Measurements from ENCODE around the gene OR6S1.
A peak's percentile ranks its signal among the peaks of the same experiment; 100 is the strongest.

Gene OR6S1, protein sequence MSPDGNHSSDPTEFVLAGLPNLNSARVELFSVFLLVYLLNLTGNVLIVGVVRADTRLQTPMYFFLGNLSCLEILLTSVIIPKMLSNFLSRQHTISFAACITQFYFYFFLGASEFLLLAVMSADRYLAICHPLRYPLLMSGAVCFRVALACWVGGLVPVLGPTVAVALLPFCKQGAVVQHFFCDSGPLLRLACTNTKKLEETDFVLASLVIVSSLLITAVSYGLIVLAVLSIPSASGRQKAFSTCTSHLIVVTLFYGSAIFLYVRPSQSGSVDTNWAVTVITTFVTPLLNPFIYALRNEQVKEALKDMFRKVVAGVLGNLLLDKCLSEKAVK

DNA sequence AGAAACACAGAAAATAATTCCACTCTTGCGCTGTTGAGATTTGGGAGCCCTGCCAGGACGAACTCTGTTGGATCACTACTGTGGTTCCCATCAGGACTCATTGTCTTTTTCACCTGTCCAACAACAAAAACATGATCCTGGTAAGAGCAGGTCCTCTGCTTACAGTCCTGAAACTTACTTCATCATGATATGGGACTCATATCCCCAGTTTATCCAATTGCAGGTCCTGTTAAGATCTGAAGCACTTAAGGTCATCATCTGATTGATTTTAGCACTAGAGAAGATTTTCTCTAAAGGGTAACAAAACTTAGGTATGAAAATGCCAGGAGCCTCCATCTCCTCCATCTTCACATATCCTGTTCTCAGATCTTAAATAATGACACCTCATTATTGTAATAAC lies at the start of gene OR6S1:
Gene OR6S1 (minus strand): TSS at position 101 of the 400 bp plus-strand sequence. CDS start 0 bp downstream, at position 101.
- DNase-seq (ENCODE audit: low read depth in 1 of 2, low spot score in 1 of 2) = no peak

DNA sequence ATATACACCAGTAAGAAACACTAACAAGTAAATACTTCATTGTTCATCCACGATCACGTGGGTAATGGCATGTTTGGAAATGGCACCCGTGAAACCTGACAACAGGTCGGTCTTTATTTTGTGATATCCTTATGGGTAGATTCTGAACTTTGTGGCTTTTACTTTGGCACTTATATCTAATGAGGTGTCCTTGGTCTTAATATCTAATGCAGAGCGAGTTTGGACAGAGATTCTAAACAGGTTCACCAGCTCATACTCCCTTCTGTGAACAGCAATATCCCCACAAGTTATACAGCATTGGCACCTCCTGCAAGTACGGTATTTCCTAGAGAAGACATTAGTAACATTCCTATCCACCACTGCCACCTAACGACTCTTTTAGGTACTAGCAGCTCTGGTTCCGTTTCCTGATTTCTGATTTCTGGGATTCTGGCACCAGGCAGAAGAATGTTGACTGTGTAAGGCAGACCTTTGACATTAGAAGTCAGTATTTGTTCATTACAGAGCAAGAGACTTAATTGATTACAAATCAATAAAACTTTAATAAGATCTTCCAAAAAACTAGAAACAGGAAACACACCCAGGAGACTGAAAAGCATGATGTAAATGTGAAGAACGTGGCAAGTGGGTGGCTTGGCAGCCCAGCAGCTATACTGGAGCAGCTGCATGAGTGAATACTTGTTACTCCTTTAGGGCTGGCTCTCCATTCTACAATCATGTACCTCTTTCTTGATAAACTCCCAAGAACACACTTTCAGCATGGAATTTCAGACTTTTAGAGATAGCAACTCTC lies 49.6 kb upstream of the OR6S1 start:
- no peak for DNase-seq (ENCODE audit: low read depth in 1 of 2, low spot score in 1 of 2)

DNA sequence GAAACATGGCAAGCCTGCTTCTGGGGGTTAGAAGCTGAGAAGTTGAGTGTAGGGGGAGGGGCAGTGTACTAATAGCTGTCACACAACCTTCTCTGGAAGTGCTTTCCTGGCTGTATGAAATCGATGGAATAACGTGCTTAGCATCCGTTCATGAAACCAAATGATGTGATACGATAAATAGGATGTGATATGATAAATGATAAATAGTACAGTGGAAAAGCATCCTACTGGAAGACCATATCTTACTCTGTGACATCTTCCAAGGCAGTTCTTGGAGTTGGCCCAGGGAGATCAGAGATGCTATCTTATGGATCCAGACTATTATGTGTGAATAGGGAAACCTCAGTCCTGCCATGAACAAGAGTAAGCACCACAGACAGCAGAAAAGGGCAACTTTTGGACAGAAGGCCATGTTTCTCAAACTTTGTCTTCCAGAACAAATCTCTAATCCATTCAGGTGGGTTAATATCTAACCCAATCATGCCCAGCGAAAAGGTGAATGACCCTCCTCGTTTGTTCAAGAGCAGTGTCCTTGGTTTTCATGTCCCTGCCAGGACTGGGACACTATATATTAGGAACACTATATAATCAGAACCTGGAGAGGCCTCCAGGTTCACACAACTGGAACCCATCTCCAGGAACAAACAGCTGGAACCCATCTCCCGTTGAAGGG lies 46.8 kb upstream of the OR6S1 start, which contains the start of gene ANG:
Gene ANG (plus strand): TSS at position 598 of the 673 bp plus-strand sequence. CDS start 4,801 bp downstream, outside the sequence.
- DNase-seq (ENCODE audit: low read depth in 1 of 2, low spot score in 1 of 2) = no peak

DNA sequence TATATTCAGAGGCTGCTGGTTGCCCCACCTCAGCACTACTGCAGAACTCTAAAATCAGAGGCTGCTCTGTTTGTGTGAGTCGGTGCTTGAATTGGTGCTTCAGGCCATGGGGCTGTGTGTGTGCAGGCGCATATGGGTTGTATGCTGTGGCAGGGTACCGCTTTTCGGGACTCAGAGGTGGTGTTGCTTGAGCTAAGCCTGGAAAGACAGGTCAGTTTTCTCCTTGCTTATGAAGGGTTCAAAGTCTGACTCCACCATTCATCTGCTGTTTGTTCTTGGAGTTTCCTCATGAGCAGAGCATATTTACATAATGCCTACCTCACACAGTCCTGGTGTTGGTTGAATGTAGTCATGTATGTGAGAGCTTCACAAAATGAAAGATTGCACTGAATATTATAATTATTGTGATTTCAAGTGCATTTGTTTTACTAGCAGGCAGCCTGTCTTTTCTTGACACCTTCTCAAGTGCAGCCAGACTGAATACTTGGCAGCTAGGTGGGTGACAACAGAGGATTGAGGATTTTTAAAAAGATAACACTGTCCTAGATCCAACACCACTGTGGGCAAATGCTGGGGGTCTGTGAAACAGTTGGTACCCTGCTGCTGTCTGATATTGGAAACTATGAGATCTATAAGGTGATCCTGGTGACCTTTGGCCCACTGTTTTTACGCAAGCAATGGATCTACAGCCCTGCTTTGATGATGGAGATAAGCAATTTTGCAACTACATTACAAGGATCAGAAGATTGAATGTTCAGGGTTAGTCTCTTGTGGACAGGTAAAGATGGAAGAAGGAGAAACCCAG lies 46.1 kb upstream of the OR6S1 start:
- DNase-seq (ENCODE audit: low read depth in 1 of 2, low spot score in 1 of 2) = no peak

DNA sequence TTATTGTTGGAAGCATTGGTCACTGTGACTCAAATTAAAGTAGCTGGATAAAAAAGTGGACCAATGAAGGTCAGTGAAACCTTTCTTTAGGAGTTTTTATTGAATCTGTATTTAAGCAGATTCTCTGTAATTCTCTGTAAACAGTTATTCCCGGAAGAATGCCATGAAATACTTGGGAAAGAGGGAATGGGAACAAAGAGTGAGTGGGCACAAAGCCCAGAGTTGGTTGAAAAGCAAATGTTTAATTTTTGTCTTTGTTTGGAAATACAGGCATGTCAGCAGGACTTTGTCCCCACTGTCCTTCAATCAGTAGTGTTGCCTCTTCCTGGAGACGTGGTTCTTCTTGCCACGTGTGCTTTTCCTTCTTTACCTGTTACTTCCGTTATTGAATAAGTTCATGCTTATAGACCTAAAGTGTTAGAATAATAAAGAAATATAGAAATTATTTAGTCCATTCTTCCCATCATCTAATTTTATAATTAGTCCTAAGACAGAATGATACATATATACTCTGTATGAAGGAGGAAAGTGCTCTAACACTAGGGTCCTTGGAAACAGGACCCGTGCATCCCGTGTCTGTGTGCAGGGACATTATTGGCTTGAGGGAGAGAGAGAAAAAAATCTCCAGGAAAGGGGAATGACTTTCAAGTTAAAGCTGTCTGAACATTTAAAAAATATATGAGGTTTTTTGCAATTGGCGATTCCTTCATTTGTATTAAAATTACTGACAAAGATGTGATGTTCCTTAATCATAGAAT lies 45.1 kb upstream of the OR6S1 start:
- DNase-seq (ENCODE audit: low read depth in 1 of 2, low spot score in 1 of 2) = no peak

DNA sequence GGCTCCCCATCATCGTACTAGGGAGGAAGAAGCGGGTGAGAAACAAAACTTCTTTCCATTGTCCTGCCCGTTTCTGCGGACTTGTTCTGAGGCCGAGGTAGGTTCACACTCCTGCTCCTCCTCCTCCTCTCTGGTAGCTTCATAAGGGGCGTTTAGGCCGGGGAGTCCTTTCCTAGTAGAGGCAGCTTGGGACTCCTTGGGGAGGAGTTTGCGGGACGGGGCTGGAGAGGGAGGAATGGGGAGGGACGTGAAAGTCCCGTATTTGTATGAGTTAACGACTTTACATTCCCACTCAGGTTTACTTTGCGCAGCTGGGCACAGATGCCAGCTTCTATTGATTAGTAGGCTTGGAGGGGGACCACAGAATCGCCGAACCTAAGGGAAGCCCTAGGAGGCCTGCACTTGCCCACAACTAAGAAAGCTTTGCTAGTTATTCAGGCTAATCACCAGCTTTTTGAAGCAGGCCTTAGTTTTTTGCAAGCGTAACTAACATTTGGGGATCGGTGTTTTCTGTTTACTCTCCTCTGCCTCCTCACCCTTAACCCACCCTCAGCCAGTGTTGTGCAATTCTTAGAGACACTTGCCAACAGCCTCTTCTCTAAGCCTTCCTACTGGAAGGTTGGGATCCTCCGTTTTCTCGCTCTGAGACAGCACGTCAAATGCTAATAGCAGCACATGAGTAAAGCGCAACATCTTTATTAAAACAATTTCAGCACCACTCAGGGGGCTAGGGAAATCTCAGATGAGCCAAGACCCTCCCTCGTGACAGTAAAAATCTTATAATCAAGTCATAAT lies 43.4 kb upstream of the OR6S1 start:
- no peak for DNase-seq (ENCODE audit: low read depth in 1 of 2, low spot score in 1 of 2)

DNA sequence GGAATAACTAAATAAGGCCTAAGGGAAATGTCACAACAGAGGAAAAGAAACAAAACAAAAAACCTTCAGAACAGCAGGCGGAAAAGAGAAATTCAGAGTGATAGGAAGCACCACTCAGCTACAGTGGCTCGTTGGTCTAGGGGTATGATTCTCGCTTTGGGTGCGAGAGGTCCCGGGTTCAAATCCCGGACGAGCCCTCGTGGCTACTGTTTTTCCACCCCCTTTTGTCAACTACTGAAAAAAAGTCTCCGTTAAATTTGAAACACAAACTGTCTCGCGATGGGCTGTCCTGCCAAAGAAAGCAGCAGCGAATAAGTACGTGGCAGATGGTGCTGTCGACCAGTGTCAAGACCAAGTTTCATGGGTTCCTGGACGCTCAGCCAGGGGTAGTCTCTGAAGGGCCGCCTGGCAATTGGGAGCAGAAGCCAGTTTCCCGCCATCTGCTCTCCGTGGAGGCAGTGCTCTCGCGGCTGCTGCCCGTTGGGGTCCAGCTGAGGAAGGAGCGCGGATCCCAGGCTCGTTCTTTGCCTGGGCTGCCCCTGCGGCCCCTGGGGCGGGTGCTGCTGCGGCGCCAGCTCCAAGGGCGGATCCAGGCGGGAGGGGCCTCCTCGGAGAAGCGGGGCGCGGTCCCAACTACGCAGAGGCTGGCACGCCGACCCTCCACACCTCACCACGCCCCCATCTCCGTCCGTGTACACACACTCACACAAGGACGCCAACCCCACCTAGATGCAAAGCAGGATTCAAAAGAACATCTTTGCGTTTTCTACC lies 42.6 kb upstream of the OR6S1 start, which contains the start of gene RNASE4:
Gene RNASE4 (plus strand): TSS at position 670 of the 771 bp plus-strand sequence. CDS start 14,812 bp downstream, outside the sequence.
- DNase-seq (ENCODE audit: low read depth in 1 of 2, low spot score in 1 of 2) = peak; percentile 56 to 63

DNA sequence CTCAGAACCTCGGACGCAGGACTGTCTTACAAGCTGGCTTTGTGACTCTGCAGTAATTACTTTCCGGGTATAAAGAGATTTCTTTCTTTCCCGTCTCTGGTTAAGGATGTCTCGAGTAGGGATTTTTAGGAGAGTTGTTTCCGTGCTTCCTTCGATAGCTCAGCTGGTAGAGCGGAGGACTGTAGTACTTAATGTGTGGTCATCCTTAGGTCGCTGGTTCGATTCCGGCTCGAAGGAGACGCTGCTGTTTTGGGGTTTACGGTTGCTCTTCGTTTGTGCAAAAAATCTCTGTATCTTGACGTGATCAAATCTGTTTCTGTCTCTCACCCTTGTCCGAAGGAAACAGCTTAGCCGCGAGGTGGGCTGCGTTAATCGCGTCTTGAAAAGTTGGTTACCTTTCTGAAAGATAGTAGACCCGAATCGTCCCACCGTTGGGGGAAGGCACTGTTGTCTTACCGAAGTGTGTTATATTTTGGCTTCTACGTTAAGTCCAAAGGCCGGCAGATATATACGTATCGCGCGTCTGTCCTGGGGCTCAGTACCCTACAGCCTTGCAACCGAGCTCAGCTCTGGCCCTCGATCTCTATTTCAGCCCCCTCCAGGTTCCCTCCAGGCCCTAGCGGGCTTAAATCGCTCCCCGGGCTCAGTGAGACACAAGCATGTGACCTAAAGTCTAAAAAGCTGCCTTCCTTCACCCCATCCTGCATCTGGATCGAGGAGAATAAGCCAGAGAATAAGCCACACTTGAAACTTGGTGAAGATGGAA lies 41.8 kb upstream of the OR6S1 start:
- DNase-seq (ENCODE audit: low read depth in 1 of 2, low spot score in 1 of 2) = peak; percentile 53 to 58

DNA sequence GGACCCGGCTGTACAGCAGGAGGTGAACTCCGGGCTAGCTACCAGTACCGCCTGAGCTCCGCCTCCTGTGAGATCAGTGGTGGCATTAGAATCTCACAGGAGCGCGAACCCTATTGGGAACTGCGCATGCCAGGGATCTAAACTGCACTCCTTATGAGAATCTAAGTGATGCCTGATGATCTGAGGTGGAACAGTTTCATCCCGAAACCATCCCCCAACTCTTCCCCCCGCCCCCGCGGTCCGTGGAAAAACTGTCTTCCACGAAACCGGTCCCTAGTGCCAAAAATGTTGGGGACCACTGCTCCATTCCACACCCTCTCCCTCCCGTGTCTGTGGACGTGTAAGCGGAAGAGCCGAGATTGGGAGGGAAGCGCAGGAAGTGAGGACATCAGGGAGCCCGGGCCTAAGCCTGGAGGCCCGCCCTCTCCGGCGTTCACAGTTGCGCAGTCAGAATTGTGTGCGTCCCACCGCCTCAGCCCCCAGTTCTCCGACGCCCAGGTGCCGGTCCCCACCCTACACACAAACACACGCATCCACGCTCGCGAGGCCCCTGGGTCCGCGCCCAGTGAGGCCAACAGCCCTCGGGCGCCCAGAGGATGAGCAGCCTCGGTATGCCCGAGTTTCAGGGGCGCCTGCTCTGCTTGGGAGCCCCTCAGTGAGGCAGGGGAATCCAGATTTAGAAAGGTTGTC lies 41.1 kb upstream of the OR6S1 start:
- DNase-seq (ENCODE audit: low read depth in 1 of 2, low spot score in 1 of 2) = peak; percentile 60 to 67

DNA sequence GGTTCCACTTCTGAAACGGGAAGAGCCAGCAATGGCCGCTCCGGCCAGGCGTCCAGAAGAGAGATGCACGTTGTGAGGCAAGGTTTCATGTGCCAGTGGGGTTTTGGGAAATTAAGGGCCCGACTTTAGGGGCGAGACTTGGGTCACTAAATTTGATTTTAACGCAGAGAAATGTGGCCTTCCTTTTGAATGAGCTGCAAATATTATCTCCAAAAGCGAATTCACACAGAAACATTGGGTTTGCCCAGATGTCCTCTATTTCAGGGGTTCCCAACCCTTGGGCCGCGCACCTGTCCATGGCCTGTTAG lies 40.6 kb upstream of the OR6S1 start:
- DNase-seq (ENCODE audit: low read depth in 1 of 2, low spot score in 1 of 2) = no peak

DNA sequence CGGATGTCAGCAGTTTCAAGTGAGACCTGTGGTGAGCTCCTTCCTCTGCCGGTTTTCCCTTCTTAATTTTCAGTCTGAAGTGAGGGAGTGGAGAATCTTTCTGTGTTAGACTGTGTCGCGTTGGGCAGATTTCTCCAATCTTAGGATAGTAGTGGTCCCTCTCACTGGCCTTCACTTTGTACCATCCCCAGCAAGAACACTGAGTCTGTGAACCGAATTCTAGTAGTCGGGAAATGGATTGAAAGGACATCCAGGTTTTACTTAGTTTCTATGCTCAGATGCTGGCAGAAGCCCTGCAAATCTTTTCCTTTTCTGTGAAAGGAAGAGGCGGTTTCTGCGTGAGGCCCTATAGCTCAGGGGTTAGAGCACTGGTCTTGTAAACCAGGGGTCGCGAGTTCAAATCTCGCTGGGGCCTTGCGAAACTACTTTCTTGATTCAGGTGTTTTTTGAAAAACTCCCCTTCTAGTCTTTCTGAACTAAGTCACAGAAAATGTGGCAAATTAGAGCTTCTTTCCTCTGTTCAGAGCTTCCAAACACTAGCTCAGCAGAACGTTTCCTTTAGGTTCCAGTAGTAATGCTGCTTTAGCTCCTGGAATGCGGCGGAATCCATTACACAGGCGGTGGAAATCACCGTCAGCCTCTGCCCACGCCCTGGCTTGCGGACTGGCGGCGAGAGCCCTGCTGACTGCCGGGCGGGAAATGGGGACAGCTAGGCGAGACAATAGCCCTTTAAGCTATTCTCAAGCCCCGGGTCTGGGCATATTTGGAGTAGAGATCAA lies 40.0 kb upstream of the OR6S1 start:
- peak; percentile 67 to 75 for DNase-seq (ENCODE audit: low read depth in 1 of 2, low spot score in 1 of 2)

DNA sequence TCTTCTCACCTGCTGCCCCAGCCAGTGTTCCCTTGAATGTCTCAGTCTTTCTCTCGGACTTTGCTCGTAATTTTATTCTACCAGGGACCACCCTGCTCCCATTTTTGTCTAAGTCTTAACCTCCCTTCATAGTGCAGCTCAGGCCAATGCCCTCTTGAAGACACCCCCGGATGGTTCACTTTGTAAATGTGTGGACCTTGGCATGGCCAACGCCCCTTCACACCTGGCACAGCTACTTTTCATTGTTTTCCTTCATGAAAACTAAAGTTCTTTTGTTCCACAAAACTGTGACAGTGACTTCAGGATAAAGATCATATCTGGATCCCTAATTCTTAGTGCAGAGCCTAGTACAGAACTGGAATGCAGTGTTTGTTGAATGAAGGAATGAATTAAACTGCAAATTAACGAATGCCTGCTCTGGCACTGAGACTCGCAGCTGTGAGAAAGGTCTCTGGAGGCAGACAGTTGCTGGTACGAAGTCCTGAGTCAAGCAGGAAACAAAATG lies 39.4 kb upstream of the OR6S1 start:
- DNase-seq (ENCODE audit: low read depth in 1 of 2, low spot score in 1 of 2) = peak in 1 of 2 donors; percentile 27

DNA sequence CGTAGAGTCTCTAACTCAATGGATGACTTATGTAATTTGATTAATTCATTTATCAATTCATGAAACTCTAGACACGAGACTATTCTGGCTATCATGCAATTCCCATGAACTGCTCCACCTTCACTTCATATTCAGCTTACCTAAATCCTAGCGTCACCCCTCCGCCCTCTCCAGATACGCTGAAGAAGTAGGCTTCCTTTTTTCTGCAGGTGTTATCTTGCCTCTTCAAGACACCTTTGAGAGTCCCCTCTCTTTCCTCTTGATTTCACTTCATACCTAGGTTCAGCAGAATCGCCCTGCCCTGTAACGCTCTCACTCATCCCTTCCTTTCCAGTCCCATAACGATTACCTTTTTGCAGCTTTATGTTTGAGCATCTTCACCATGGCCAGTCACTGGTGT lies 38.9 kb upstream of the OR6S1 start:
- no peak for DNase-seq (ENCODE audit: low read depth in 1 of 2, low spot score in 1 of 2)

DNA sequence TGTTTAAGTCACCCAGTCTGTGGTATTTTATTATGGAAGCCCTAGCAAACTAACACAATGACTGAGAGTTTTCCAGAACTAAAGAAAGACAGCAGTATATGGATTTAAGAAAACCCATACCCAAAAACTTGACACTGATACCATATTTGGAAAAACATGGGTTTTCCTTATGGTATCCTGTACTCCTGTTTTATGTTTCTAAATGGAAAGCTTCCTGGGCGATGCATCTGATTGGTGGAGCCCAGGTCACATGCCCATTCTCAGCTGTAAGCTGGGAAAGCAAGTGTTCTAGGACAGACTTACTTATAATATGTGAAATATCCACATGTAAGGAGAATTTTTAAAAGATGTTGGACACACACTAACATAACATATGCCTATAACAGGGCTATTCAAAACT lies 38.4 kb upstream of the OR6S1 start:
- no peak for DNase-seq (ENCODE audit: low read depth in 1 of 2, low spot score in 1 of 2)

DNA sequence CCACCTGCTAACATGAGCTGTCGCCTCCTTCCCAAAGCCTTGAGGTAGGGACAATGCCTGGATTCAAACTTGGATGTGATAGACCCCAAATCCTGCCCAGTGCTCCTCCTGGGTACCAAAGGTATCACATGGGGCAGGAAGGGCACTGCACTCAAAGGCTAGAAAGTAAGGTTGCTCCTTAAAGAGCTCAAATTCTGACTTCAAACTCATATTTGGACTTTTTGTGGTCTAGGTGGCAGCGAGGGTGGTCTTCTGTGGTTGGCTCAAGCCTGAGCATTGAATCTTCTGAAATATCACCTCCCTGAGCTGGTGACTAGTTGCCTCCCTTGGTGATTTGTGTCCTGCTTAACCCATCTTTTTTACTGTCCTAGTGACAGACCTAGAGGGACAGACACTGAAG lies 34.6 kb upstream of the OR6S1 start:
- DNase-seq (ENCODE audit: low read depth in 1 of 2, low spot score in 1 of 2) = no peak

DNA sequence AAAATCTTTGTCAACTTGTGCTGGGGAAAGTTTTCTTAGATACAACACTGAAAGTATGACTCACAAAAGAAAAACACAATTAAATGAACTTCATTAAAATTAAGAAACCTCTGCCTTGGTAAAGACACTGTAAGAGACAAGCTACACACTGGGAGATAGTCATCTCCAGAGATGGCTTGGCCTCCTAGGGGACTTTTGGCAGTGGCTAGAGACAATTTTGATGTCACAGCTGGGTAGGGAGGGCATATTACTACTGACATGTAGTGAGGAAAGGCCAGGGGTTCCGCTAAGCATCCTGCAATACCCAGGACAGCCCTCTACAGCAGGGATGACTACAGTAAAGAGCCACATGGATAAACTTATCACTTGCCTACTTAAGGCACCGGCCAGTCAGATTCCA lies 34.2 kb upstream of the OR6S1 start:
- DNase-seq (ENCODE audit: low read depth in 1 of 2, low spot score in 1 of 2) = no peak

Measured in activated T-helper 1 cell treated with anti-CD3 and anti-CD28 coated beads, Interleukin-2, amount 50 U/mL, for 16 hours (primary cell).